GM12878 (cell line): ENCODE data around the gene OTOGL. TPM values are rescaled to one million over a fixed set of nuclear protein-coding genes. Genes with fewer than 3 reads are reported as not detected.

Experiments used
- ATAC-seq: fragments of 200-7000 bp; cut with Tn5 transposase; 3 replicates; pipeline ENCODE4 v1.9.1; 2020; ENCODE audit warnings: mild to moderate bottlenecking, moderate library complexity
- BruUV-seq: library from RNA; stranded (reverse); fragments of 400-500 nt; replicated peaks from 2 replicates; lab custom pipeline; 2021; lab: Mats Ljungman, UMichigan
- CTCF ChIA-PET: fragments of 300-600 bp; sonication (Branson Sonifier 250); formaldehyde crosslinking; extraction: SDS; loops from one replicate; lab custom pipeline; 2021; ENCODE audit warnings: inconsistent platforms; lab: Yijun Ruan, JAX
- POLR2A ChIA-PET: fragments of 350-600 bp; formaldehyde crosslinking; extraction: SDS; loops from one replicate; lab custom pipeline; 2021; ENCODE audit warnings: inconsistent platforms; lab: Charles Lee
- RAD21 ChIA-PET: fragments of 300-600 bp; sonication (Branson Sonifier 250); formaldehyde crosslinking; loops from one replicate; lab custom pipeline; 2023; ENCODE audit warnings: antibody characterized with exemption; ENCODE audit not compliant: unreplicated experiment; lab: Charles Lee
- SMC1A ChIA-PET: fragments of 300-600 bp; sonication (Branson Sonifier 250); formaldehyde crosslinking; loops from one replicate; lab custom pipeline; 2023; ENCODE audit not compliant: unreplicated experiment, uncharacterized antibody; lab: Charles Lee
- DNase-seq: peaks from one replicate; pipeline ENCODE4 v3.0.0-alpha.2; 2011; ENCODE audit warnings: low read depth, low spot score
- FAIRE-seq: peaks from 3 replicates; lab custom pipeline; 2011; peaks lifted over from hg19 to GRCh38; lab: Jason Lieb, UNC
- H2AFZ ChIP-seq: 2 replicates; pipeline ENCODE4 v1.6.0; 2011; ENCODE audit warnings: low read depth, low read length, control low read depth; ENCODE audit not compliant: control insufficient read depth
- H3K27ac ChIP-seq: 2 replicates; pipeline ENCODE4 v1.5.1; 2011; ENCODE audit warnings: control low read depth; ENCODE audit not compliant: control insufficient read depth, insufficient read depth
- H3K27me3 ChIP-seq, 2 experiments: replicated peaks in 1 of 2; 2 replicates each; pipeline versions ENCODE4 v1.6.0 to v1.6.1; 2011; ENCODE audit warnings: low read length in 1 of 2; ENCODE audit not compliant: control insufficient read depth in 2 of 2, insufficient read depth in 2 of 2
- H3K36me3 ChIP-seq, 2 experiments: 2 replicates each; pipeline ENCODE4 v1.5.1; 2011; ENCODE audit warnings: low read length in 1 of 2; ENCODE audit not compliant: control insufficient read depth in 2 of 2, insufficient read depth in 2 of 2
- H3K4me1 ChIP-seq: 2 replicates; pipeline ENCODE4 v1.6.1; 2011; ENCODE audit warnings: mild to moderate bottlenecking, low read length, moderate library complexity, mixed read lengths; ENCODE audit not compliant: control insufficient read depth, insufficient read depth
- H3K4me2 ChIP-seq: 2 replicates; pipeline ENCODE4 v1.6.0; 2011; ENCODE audit warnings: control low read depth; ENCODE audit not compliant: control insufficient read depth, insufficient read depth
- H3K4me3 ChIP-seq: fragments of 200-600 bp; sonication (generic); 2 replicates; pipeline ENCODE4 v1.5.1; 2016
- H3K79me2 ChIP-seq: 2 replicates; pipeline ENCODE4 v1.6.0; 2011; ENCODE audit warnings: low read length; ENCODE audit not compliant: control insufficient read depth, insufficient read depth
- H3K9ac ChIP-seq: 2 replicates; pipeline ENCODE4 v1.8.0; 2011; ENCODE audit warnings: low read length, control low read depth, mixed read lengths; ENCODE audit not compliant: control insufficient read depth, insufficient read depth
- H3K9me3 ChIP-seq: replicated peaks from 3 replicates; pipeline ENCODE4 v1.5.1; 2011; ENCODE audit warnings: mild to moderate bottlenecking, low read length; ENCODE audit not compliant: control insufficient read depth, insufficient read depth
- H4K20me1 ChIP-seq: 2 replicates; pipeline ENCODE4 v1.6.0; 2011; ENCODE audit not compliant: control insufficient read depth, insufficient read depth
- BCL3 ChIP-seq: IDR thresholded peaks from 2 replicates; pipeline ENCODE4 v1.6.1; 2011; ENCODE audit warnings: borderline replicate concordance, low read depth, mild to moderate bottlenecking, moderate library complexity, low read length; ENCODE audit not compliant: insufficient read depth, poor library complexity, severe bottlenecking
- BCLAF1 ChIP-seq: fragments of 450-650 bp; IDR thresholded peaks from 2 replicates; pipeline ENCODE4 v1.6.1; 2017; ENCODE audit warnings: antibody characterized with exemption, mild to moderate bottlenecking, moderate library complexity
- E4F1 ChIP-seq: fragments of 450-650 bp; IDR thresholded peaks from 2 replicates; pipeline ENCODE4 v1.6.1; 2018; ENCODE audit warnings: borderline replicate concordance, mild to moderate bottlenecking; ENCODE audit not compliant: partially characterized antibody
- ESRRA ChIP-seq: IDR thresholded peaks from 2 replicates; pipeline ENCODE4 v1.6.1; 2012; ENCODE audit warnings: mild to moderate bottlenecking, low read length, improper control_type of control experiment
- FOXM1 ChIP-seq: IDR thresholded peaks from 2 replicates; pipeline ENCODE4 v1.6.1; 2012; ENCODE audit warnings: low read depth, mild to moderate bottlenecking, inconsistent platforms, low read length, moderate library complexity
- KDM1A ChIP-seq: fragments of 200-600 bp; sonication (generic); IDR thresholded peaks from 2 replicates; pipeline ENCODE4 v1.6.1; 2016; ENCODE audit warnings: borderline replicate concordance
- MAX ChIP-seq: IDR thresholded peaks from 2 replicates; pipeline ENCODE4 v1.6.1; 2012; ENCODE audit warnings: low read depth, low read length, improper control_type of control experiment
- MXI1 ChIP-seq: fragments of 150-350 bp; IDR thresholded peaks from 2 replicates; pipeline ENCODE4 v1.6.1; 2011; ENCODE audit warnings: low read depth, mild to moderate bottlenecking, inconsistent platforms, low read length, improper control_type of control experiment
- NFYA ChIP-seq: IDR thresholded peaks from 2 replicates; pipeline ENCODE4 v1.6.1; 2011; ENCODE audit warnings: low read depth, mild to moderate bottlenecking, low read length, improper control_type of control experiment, borderline replicate concordance
- NR2F1 ChIP-seq: fragments of 450-650 bp; conservative IDR thresholded peaks from 2 replicates; pipeline ENCODE4 v1.6.1; 2017; ENCODE audit warnings: mild to moderate bottlenecking
- PAX5 ChIP-seq: IDR thresholded peaks from 2 replicates; pipeline ENCODE4 v1.6.1; 2011; ENCODE audit warnings: low read depth, low read length, borderline replicate concordance
- POLR2AphosphoS2 ChIP-seq: IDR thresholded peaks from 2 replicates; pipeline ENCODE4 v1.6.1; 2011; ENCODE audit warnings: low read depth, mild to moderate bottlenecking, low read length, improper control_type of control experiment, moderate library complexity
- TCF3 ChIP-seq: IDR thresholded peaks from 2 replicates; pipeline ENCODE4 v1.6.1; 2012; ENCODE audit warnings: low read depth, mild to moderate bottlenecking, low read length, borderline replicate concordance; ENCODE audit not compliant: insufficient read depth
- WGBS: methylation state at CpG from one replicate; pipeline ENCODE4 v1.1.6; 2016; ENCODE audit warnings: low lambda C conversion rate; ENCODE audit not compliant: insufficient replicate concordance, insufficient coverage; ENCODE audit errors: missing lambda C conversion rate; 5-methylcytosine and 5-hydroxymethylcytosine counted together
- in situ Hi-C: fragments of 300-500 bp; cut with MboI; formaldehyde crosslinking; loops from 9 replicates; pipeline ENCODE4 v1.14.3; 2018; ENCODE audit warnings: mixed read lengths
- intact Hi-C: fragments of 100-400 bp; cut with micrococcal nuclease; formaldehyde crosslinking; loops from one replicate; pipeline ENCODE4 v1.14.2; 2022; ENCODE audit not compliant: unreplicated experiment
- polyA plus RNA-seq, 11 experiments: library from polyadenylated mRNA; depleted of rRNA in 4 of 11; unstranded in 6 of 11; stranded (reverse) in 5 of 11; fragments of >200 nt; fragmentation: Nextera tagmentation in 4 of 11; fragmentation: Illumina TruSeq in 1 of 11; extraction: Ambion mirVana in 4 of 11; extraction: Trizol in 1 of 11; gene quantifications; 1 replicate in 1 of 11; 2 replicates in 10 of 11; pipeline versions ENCODE4 v1.2.1 to v1.2.3, GENCODE V29; 2011 to 2016; ENCODE audit warnings: inconsistent platforms in 2 of 11, missing spikeins in 2 of 11, low read depth in 1 of 11
- total RNA-seq, 4 experiments: library from RNA; depleted of rRNA in 3 of 4; stranded (reverse); fragments of >200 nt in 3 of 4; fragmentation: Illumina TruSeq in 1 of 4; extraction: Trizol in 1 of 4; gene quantifications; 2 replicates each; pipeline versions ENCODE4 v1.2.1 to v1.2.3, GENCODE V29; 2013 to 2021

OTOGL gene
- total and polyA plus RNA-seq, 10 of the 15 experiments (the other 5 are each of a cell fraction or from before 2014, with no cell fraction given), result 0.04 to 3.7 (median 0.27) TPM

- BruUV-seq, result no TSS peak
Measured at GRCh38 chr12:80213871-80214270, 114.5 kb downstream of the OTOGL start.

More at GRCh38 chr12:80213871-80214270, 114.5 kb downstream of the OTOGL start:
- Histone ChIP-seq H3K9ac (no peak overlapping the region), H3K27ac (no peak overlapping the region), H3K4me1 (peaks cover 12% of the 10 kb centered on the region), H2AFZ (no peak overlapping the region), H3K27me3 (peaks cover 0 to 2% of the 10 kb centered on the region in 2 experiments; a peak in 2 of 4 replicates), H3K79me2 (no peaks in the 10 kb centered on the region), H3K4me2 (no peak overlapping the region), H3K9me3 (no peaks in the 10 kb centered on the region), H4K20me1 (no peaks in the 10 kb centered on the region), H3K4me3 (no peak overlapping the region), H3K36me3 (no peaks in the 10 kb centered on the region)
- ChIA-PET CTCF (no interaction called here), SMC1A (no interaction called here), RAD21 (no interaction called here), POLR2A (no interaction called here)
- in situ Hi-C loops, result no loop called here
- TF ChIP-seq POLR2AphosphoS2 (no peak), KDM1A (no peak), TCF3 (no peak), NFYA (no peak), MAX (no peak), MXI1 (no peak), PAX5 (no peak), BCL3 (no peak), ESRRA (no peak), BCLAF1 (no peak), E4F1 (no peak), NR2F1 (no peak), FOXM1 (no peak)
- intact Hi-C loops, result no loop called here
- ATAC-seq (no peak), FAIRE-seq (no peak), DNase-seq (no peak)
- 66% methylated on average over 3 of the region's 3 CpGs for WGBS
